IPS-NIHi7 (cell line): Measurements from ENCODE around the gene BMAL1.

Experiments used
- DNase-seq: peaks from one replicate; pipeline ENCODE4 v3.0.0; 2012; ENCODE audit warnings: mixed read lengths; ENCODE audit errors: extremely low spot score

BMAL1 gene

DNA sequence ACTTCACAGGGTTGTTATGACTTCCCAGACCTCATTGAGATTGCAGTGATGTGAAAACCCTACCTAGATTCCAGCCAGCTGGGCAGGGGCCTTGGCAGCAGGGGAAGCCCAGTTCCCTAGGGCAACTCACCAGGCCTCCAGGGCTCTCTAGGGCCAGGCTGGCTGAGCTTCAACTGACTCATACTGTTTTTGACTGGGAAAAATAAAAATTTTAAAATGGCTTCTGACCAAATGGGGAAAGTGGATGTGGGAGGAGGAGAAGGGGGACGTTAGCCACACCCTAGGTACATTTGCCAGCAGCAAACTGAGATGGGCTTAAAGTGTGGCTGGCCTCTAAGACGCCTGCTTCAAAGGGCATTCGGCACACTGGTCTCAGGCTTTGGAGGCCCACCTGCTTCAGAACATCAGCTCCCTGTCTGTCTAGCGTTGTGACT lies 39.0 kb downstream of the BMAL1 start:
- DNase-seq, result no peak

DNA sequence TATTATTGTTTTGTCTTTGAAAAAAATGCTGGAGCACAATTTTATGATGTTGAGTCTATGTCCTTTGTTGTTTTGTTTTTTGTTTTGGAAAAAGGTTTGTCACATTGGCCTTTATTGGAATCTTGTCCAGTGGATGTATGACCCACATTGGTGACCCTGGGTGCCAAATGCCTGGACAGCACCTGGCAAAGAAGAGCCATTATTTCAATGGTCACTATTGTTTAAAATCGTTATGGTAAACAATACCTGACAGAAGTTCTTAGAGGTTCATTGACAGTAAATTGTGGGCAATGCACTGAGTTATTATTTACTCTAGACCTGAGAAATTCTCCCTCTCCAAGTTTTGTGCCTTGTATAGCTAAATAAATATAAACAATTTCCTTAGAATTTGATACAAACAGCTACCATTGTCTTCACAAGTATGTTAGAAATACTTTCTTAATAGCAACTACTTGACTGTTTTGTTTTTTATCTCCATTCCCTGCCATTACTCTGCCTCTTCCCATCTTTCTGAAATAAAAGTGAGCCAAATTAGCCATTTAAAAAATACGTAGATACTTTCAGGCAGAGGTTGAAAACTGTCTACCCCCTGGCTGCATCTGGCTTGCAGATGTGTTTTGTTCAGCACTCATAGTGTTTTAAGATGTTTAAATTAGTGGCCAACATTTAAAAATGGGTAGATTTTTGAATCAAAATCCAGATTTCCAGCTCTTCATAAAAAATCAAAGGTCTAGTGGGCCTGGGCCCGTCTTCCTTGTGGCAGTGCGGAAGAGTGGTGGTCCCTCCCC lies 39.9 kb downstream of the BMAL1 start:
- DNase-seq, result no peak

DNA sequence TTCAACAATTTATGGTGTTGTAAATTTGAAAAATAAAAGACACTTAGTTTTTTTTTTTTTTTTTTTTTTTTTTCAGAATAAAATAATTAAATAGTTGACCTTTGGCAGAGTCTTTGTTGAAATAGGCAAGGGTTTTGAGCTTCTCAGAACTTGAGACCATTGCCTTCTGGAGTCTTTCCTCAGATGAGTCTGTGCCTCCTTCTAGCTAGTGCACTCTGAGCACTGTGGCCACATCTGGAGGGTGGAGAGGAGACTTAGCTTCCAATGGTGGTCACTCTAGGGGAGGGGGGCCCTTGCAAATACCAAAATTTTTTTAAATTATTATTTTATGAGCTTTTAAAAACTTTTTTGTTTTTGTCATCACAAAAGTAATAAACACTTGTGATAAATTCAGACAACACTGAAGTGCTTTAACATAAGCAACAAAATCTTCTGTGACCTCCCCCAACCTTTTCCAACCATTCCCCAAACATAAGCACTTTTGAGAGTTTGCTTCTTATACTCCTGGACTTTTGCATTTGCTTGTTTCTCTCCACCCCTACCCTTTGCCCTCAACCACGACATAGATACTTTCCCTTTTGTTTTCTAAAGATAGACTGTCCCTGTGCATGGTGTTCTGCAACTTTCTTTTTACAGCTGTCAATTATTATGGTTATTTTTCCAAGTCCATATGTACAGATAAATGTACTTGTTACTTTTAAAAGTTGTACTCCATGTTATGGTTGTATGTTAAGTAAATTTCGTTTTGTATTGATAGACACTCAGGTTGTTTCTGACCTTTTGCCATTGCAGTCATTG lies 41.1 kb downstream of the BMAL1 start:
- DNase-seq, result no peak

DNA sequence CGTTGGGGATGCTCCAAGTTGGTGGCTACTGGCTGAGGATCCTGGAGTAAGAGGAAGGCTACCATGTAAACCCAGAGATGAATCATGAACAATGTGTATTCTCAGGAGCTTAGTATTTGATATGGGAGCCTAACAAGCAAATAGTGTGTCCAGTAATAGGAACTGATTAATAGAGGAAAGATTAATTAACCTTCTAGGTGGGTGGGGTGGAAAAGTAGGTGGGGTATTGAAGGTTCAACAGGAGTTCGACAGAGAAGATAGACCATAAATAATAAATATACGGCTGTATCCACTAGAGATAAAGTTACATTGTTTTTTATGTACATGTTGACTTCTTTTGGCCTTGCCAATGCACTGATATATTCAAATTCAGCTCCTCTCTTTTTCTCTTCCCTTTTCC lies 43.1 kb downstream of the BMAL1 start:
- no peak for DNase-seq

- no peak for DNase-seq
Measured at GRCh38 chr11:13321431-13321830, 43.8 kb downstream of the BMAL1 start.

- DNase-seq, result no peak
Measured at GRCh38 chr11:13324141-13324540, 46.6 kb downstream of the BMAL1 start.

- DNase-seq, result no peak
Measured at GRCh38 chr11:13324709-13325108, 47.1 kb downstream of the BMAL1 start.

- no peak for DNase-seq
Measured at GRCh38 chr11:13327421-13327820, 49.8 kb downstream of the BMAL1 start.

GRCh38 chr11:13328286-13328685 lies 50.7 kb downstream of the BMAL1 start:
- DNase-seq, result no peak

GRCh38 chr11:13329670-13330356 lies 52.2 kb downstream of the BMAL1 start:
- no peak for DNase-seq

- DNase-seq, result no peak
Measured at GRCh38 chr11:13332124-13332523, 54.5 kb downstream of the BMAL1 start.

DNA sequence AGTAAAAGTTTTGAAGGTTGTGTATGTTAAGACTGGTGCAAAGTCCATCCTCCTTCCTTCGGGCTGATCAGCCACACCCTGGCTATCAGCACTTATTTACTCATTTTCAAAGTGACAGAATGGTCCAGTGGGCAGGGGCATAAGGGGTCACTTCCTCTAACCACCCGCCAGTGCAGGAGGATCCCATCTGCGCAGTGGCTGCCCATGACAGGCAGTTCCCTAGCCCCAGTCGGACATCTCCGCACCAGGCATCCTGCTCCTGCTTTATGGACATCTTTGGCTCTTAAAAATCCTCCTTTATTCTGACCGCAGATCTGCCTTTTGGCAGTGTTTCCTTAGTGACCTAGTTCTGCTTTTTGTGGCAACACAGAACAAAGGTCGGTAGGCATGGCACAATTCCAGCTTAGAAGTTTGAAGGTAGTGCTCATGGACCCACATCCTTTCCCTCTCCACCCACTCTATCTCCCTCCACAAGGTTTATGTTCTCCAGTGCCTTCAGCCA lies 55.9 kb downstream of the BMAL1 start:
- no peak for DNase-seq

DNA sequence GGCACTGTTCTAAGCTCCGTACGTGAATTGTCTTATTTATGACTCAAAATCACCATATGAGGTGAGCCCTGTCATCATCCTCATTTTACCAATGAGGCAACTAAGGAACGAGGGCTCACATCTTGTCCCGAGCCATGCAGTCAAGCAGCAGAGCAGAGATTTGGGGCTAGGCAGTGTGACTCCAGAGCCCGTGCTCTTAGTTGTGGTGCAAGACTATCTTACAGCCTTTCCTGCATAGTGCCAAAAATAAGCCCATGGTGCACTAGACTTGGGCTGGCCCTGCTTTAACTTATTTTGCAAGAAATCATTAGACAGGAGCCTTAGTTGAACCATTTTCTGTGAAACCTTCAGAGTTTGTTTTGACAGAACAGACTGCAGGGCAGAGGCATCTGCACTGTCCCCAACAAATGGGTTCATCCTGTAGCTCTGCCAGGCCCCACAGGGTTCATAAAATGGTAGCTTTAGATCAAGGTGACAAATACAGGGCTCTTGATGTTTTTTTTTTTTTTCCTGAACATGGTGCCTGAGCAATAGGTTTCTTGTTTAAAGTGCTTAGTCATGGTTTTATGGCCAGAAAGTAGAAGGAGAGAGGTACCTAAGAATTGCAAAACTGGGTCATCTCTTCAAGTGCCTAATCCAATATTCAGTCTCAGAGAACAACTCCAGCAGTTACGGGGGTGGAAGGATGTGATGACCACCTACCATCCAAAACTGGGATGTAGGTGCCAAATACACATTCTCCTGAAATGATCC lies 56.6 kb downstream of the BMAL1 start:
- DNase-seq, result no peak

- DNase-seq, result peak; percentile 80
Measured at GRCh38 chr11:13335319-13335718, 57.7 kb downstream of the BMAL1 start.

DNA sequence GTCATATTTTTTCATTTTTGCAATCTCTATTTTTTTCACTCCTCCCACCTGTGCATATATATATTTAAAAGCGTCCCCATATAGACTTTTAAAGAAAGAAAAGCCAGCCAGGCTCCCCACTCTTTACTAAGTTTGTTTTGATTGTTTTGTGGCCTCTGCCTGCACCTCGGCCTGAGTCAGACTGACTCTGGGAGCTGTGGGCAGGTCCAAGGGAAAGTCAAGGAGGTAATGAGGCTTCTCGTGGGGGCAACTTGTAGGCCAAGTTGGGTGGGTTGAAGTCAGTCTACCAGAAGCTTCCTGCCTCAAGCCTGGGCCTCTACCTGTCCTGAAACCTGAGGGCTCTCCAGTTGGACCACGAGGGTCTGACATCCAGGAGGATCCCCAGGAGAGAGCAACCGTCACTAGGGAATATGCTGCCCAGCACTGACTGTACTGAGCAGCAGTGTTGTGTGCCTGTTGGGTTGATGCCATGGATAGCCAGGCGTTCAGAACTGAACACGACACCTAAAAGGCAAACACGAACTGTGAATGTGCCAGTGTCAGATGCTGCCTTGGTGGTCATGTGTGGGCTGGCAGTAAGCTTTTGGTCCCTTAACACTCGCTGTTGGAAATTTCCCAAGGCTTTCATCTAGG lies 58.8 kb downstream of the BMAL1 start:
- no peak for DNase-seq

DNA sequence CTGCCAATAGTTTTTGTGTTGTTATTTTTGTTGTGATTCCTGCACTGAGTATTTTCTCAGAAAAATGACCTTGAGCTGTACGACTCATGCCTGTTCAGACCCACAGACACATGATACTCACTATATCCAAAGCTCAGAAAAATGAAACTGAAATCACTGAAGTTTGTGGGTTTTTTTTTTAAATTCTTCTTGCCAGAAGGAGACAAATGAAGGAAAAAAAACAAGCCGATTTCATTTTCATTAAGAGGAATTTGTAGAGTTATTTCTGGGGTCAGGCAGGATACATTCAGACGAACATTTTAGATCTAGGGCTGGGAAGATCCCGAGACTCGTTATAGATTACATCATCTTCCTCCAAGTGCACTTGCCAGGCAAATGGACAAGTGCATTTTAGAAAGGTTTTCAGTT lies 60.4 kb downstream of the BMAL1 start:
- no peak for DNase-seq

DNA sequence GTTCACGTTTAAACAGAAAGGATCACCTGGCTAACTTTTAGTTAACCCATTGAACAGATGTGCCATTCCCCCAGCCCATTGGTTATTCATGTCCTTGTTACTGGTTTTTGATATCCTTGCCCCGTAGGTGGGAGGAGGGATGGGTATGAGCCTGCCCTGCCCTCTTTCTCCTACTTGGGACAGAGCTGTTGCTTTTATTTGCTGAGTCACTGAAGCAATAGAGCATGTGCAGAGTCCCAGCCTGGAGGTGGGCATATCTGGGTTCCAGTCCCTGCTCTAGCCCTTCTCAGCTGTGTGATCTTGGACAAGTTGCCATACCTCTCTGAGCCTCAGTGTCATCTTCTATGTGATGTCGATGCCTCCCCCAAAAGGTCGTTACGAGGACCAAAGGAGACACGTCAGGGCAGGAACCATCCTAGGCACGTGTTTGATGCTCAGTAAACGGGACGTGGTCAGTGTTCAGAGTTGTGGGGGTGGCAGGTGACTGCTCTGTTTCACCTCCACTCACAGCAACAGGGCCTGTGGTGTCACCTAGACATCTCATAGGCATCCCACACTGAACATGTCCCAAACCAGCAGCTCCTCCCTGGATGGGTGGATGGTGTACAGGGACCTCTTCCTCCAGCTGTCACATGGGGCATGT lies 61.0 kb downstream of the BMAL1 start:
- DNase-seq, result no peak

DNA sequence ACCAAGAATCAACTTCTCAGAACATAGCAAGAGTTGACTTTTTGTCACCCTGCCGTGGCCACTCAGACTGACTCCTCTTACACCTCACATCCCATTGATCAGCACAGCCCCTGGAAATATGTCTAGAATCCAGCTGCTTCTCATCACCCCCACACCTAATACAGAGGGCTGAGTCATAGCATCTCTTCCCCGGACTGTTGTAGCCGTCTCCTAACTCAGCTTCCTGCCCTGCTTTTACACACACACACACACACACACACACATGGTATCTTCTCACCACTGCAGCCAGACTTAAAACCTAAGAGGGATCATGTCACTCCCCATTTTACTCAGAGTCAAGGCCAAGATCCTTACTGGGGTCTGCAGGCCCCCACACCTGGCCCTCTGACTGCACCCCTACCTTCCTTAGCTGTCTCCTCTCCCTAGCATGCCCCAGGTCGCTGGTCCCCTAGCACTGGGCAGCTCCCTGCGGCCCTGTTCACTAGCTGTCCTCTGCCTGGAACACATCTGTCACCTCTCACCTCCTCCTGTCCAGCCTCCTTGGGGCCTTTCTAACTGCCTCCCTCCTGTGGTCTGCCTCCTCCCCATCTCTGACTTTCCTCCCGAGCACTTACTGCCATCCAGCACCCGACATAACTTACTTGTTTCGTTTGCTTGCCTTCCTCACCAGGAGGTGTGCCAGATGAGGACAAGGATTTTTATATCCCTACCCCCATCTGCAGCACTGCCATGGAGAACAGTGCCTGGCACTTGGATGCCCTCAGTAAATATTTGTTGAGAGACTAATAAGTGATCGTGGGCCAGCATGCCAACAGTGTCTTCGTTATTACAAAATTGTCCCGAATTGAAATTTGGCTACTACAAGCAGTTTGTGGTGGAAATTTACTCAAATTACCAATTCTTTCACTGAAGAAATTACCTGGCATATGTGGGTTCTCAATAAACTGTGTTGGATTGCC lies 61.9 kb downstream of the BMAL1 start:
- no peak for DNase-seq

DNA sequence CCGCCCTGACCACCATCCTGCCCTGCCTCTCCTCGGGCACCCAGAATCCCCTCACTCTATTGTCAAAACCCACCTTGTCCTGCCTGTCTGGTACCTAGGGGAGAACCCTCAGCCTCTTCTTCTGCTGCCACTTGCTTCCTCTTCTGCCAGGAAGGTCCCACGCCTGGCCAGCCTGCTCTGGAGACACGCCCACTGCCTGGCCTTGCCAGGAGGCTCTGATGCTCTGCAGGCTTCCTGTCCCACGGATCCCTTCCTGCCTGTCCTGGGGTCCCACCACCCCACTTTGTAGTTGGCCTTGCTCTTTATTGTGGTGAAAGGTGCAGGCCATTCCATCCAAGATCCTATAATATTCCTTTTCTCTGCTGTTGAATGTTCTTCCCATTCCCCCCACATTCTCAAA lies 63.4 kb downstream of the BMAL1 start:
- no peak for DNase-seq
